Activated CD8-positive, alpha-beta memory T cell treated with anti-CD3 and anti-CD28 coated beads for 4 hours (primary cell): ENCODE data around the gene BMP7.

Experiments
- DNase-seq, 2 donors: peaks; one replicate each; pipeline ENCODE4 v3.0.0-alpha.2; 2020; ENCODE audit warnings: low read depth in 2 of 2

BMP7 gene

GRCh38 chr20:57225830-57226229 is 40.6 kb downstream of the BMP7 start:
- no peak for DNase-seq

- DNase-seq, result no peak
These were observed 41.2 kb downstream of the BMP7 start for GRCh38 chr20:57225197-57225733.

GRCh38 chr20:57224641-57225138 is 41.8 kb downstream of the BMP7 start:
- DNase-seq, result no peak

GRCh38 chr20:57223648-57224489 is 42.6 kb downstream of the BMP7 start:
- no peak for DNase-seq

GRCh38 chr20:57222631-57222950 is 43.9 kb downstream of the BMP7 start:
- DNase-seq, result no peak

GRCh38 chr20:57221916-57222630 is 44.4 kb downstream of the BMP7 start:
- no peak for DNase-seq

GRCh38 chr20:57220337-57221145 is 45.9 kb downstream of the BMP7 start:
- DNase-seq, result no peak

GRCh38 chr20:57219071-57219677 is 47.3 kb downstream of the BMP7 start:
- no peak for DNase-seq

GRCh38 chr20:57218489-57218888 is 48.0 kb downstream of the BMP7 start:
- DNase-seq, result no peak

- DNase-seq, result no peak
These were observed 48.6 kb downstream of the BMP7 start for GRCh38 chr20:57217802-57218201.

GRCh38 chr20:57216669-57217068 is 49.8 kb downstream of the BMP7 start:
- no peak for DNase-seq

- no peak for DNase-seq
These were observed 50.5 kb downstream of the BMP7 start for GRCh38 chr20:57215826-57216471.

GRCh38 chr20:57215426-57215825 is 51.0 kb downstream of the BMP7 start:
- no peak for DNase-seq

- no peak for DNase-seq
These were observed 51.5 kb downstream of the BMP7 start for GRCh38 chr20:57214948-57215347.

- no peak for DNase-seq
These were observed 52.0 kb downstream of the BMP7 start for GRCh38 chr20:57214427-57214826.

- no peak for DNase-seq
These were observed 52.5 kb downstream of the BMP7 start for GRCh38 chr20:57213924-57214323.

GRCh38 chr20:57213291-57213690 is 53.1 kb downstream of the BMP7 start:
- no peak for DNase-seq

- DNase-seq, result no peak
These were observed 53.7 kb downstream of the BMP7 start for GRCh38 chr20:57212534-57213276.

- no peak for DNase-seq
These were observed 54.4 kb downstream of the BMP7 start for GRCh38 chr20:57211908-57212533.

GRCh38 chr20:57211406-57211805 is 55.0 kb downstream of the BMP7 start:
- no peak for DNase-seq
